AG04450 (cell line): ENCODE data around the gene CEP89. TPM values are rescaled to one million over a fixed set of nuclear protein-coding genes. Genes with fewer than 3 reads are reported as not detected.
"Not testable (repeated sequence)": the region's sequence is repeated elsewhere in the genome, so short reads cannot be mapped to it uniquely, and the experiment has no call there.

Experiments used
- CTCF ChIA-PET: fragments of 300-600, 350-600 bp; formaldehyde crosslinking; extraction: SDS; loops from one replicate; lab custom pipeline; 2022; ENCODE audit warnings: antibody characterized with exemption, inconsistent platforms; lab: Charles Lee
- POLR2A ChIA-PET: fragments of 350-600 bp; formaldehyde crosslinking; extraction: SDS; loops from one replicate; lab custom pipeline; 2021; ENCODE audit warnings: antibody characterized with exemption, inconsistent platforms; lab: Yijun Ruan, JAX
- DNase-seq: peaks from one replicate; pipeline ENCODE4 v3.0.0-alpha.2; 2011; ENCODE audit warnings: low read depth, low spot score
- H3K27ac ChIP-seq: one replicate; pipeline ENCODE4 v1.5.1; 2012; ENCODE audit warnings: low read depth, low read length, control low read depth
- H3K27me3 ChIP-seq: one replicate; pipeline ENCODE4 v1.6.0; 2012; ENCODE audit warnings: low read length; ENCODE audit not compliant: control insufficient read depth, insufficient read depth
- H3K4me3 ChIP-seq: 2 replicates; pipeline ENCODE4 v1.5.1; 2011; ENCODE audit warnings: mild to moderate bottlenecking, low read depth, low read length, control low read depth
- H3K9me3 ChIP-seq: 2 replicates; pipeline ENCODE4 v1.5.1; 2012; ENCODE audit warnings: low read length; ENCODE audit not compliant: control insufficient read depth, insufficient read depth
- polyA plus RNA-seq: library from polyadenylated mRNA; depleted of rRNA; stranded (reverse); fragments of >200 nt; gene quantifications from 2 replicates; pipeline ENCODE4 v1.2.3, GENCODE V29; 2011
- TF ChIP-seq, protein P1 (sequence below): IDR thresholded peaks from 2 replicates; pipeline ENCODE4 v1.5.1; 2011; ENCODE audit warnings: low read depth, low read length, control low read depth, inconsistent platforms

Gene CEP89
- polyA plus RNA-seq, 1 experiment, result 12.3 TPM

DNA sequence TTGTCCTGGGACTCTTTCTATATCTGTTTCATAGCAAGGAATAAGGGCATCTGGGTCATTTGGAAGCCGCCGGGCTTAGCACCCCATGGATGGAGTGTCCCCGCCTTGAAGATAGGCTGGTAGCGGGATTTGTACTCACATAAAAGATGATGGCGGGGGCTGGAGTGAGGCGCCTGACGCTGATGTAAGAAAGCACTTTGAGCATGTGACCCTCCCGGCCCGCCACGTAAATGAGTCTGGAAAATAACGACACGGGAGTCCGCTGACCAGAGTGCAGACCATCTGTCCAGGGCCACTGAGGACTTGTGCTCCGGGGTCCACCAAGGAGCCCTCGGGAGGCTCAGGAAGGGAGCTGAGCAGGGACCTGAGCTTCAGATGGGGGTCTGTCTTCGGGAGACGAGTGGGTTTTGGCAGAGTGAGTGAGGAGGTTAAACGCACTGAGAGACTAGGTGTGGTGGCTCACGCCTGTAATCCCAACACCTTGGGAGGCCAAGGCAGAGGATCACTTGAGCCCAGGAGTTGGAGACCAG, 128.0 kb downstream of the CEP89 start:
- TF ChIP-seq, protein P1, sequence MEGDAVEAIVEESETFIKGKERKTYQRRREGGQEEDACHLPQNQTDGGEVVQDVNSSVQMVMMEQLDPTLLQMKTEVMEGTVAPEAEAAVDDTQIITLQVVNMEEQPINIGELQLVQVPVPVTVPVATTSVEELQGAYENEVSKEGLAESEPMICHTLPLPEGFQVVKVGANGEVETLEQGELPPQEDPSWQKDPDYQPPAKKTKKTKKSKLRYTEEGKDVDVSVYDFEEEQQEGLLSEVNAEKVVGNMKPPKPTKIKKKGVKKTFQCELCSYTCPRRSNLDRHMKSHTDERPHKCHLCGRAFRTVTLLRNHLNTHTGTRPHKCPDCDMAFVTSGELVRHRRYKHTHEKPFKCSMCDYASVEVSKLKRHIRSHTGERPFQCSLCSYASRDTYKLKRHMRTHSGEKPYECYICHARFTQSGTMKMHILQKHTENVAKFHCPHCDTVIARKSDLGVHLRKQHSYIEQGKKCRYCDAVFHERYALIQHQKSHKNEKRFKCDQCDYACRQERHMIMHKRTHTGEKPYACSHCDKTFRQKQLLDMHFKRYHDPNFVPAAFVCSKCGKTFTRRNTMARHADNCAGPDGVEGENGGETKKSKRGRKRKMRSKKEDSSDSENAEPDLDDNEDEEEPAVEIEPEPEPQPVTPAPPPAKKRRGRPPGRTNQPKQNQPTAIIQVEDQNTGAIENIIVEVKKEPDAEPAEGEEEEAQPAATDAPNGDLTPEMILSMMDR, result no peak
- Histone ChIP-seq H3K27ac (no peak overlapping the region), H3K9me3 (no peaks in the 10 kb centered on the region), H3K4me3 (no peak overlapping the region), H3K27me3 (no peaks in the 10 kb centered on the region)
- ChIA-PET POLR2A (no interaction called here), CTCF (no interaction called here)
- DNase-seq, result no peak

DNA sequence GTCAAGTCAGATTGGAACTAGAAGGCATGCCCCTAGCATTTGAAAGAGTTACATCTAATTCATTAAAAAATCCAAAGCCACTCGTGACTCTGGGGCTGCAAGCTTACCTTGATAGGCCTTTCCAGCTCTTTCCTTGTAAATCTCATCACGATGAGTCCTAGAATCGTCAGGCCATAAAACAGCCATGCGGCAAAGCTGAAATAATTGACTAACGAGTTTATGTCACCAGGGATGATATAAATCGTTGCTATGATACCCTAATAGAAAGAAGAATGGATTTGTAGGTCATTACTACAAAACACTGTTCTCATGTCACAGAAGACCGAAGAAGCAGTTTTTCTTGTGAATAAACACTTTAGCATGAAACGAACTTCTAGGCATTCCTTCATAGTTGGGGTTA, 129.7 kb downstream of the CEP89 start:
- CTCF ChIA-PET, result no interaction called here
- DNase-seq, result no peak
- H3K9me3 ChIP-seq, result no peaks in the 10 kb centered on the region
- TF ChIP-seq, protein P1, result no peak
- H3K27me3 ChIP-seq, result no peaks in the 10 kb centered on the region
- no peak overlapping the region for H3K4me3 ChIP-seq
- no peak overlapping the region for H3K27ac ChIP-seq
- POLR2A ChIA-PET, result no interaction called here

DNA sequence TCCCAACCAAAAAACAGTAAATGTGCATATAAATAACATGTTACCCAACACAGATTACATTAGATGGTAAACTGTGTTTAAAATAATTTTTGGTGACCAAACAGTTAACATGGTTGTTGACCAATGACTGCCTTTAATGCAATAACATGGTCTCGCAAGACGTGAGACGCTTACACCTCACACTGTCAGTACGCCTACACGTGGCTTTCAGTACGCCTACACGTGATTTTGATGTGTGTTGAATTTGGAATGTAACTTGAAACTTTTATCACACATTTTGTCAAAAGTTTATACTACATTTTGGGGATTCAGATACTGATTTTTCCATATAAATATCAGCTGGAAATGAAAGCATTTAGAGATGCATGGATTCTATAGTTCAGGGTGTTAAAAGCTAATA, 134.2 kb downstream of the CEP89 start:
- Histone ChIP-seq H3K4me3 (no peak overlapping the region), H3K9me3 (no peaks in the 10 kb centered on the region), H3K27me3 (no peaks in the 10 kb centered on the region), H3K27ac (no peak overlapping the region)
- ChIA-PET POLR2A (no interaction called here), CTCF (no interaction called here)
- TF ChIP-seq, protein P1, result no peak
- DNase-seq, result no peak

DNA sequence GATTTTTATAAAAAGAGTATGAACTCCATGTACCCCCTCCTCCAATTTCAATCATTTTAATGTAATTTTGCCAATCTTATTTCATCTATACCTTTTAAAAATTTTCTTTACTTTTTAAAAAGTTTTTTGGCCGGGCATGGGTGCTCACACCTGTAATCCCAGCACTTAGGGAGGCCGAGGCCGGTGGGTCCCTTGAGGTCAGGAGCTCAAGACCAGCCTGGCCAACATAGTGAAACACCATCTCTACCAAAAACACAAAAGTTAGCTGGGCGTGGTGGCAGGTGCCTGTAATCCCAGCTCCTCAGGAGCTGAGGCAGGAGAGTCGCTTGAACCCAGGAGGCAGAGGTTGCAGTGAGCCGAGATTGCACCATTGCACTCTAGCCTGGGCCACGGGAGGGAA, 138.4 kb downstream of the CEP89 start:
- H3K9me3 ChIP-seq, CTCF ChIA-PET: not testable (repeated sequence)

DNA sequence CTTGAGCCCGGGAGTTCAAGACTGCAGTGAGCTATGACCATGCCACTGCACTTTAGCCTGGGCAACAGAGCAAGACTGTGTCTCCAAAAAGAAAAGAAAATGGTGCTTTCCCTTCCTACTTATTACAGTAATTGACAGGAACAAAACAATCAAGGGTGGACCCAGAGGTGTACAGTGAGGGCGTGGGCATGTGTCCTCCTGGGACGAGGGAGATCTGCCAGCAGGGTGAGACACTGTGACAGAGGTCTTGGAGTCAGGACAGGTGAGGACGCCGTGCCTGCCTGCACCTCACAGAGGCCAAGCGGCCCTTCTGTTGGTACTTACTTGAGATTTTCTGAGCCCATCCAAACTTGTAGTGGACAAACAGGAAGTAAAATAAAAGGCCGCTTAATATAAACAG, 138.9 kb downstream of the CEP89 start:
- H3K9me3 ChIP-seq, H3K27ac ChIP-seq, H3K4me3 ChIP-seq, CTCF ChIA-PET, H3K27me3 ChIP-seq, DNase-seq: not testable (repeated sequence)
- POLR2A ChIA-PET, result interaction anchor here (0.6 kb wide), 1 partner anchor 138 kb away, joined by 6 read pairs; no protein-coding TSS in a partner anchor

More for the DNA sequence above, 138.4 kb downstream of the CEP89 start:
- H3K4me3 ChIP-seq, DNase-seq, H3K27ac ChIP-seq, H3K27me3 ChIP-seq: not testable (repeated sequence)
- POLR2A ChIA-PET, result interaction anchor here (0.6 kb wide), 1 partner anchor 138 kb away, joined by 6 read pairs; no protein-coding TSS in a partner anchor

DNA sequence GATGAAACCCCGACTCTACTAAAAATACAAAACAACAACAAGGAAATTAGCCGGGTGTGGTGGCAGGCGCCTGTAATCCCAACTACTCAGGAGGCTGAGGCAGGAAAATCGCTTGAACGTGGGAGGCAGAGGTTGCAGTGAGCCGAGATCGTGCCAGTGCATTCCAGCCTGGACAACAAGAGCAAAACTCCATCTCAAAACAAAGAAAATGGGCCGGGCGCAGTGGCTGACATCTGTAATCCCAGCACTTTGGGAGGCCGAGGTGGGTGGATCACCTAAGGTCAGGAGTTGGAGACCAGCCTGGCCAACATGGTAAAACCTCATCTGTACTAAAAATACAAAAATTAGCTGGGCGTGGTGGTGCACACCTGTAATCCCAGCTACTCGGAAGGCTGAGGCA, 139.7 kb downstream of the CEP89 start:
- H3K4me3 ChIP-seq, H3K27ac ChIP-seq, H3K27me3 ChIP-seq, H3K9me3 ChIP-seq, DNase-seq, POLR2A ChIA-PET, CTCF ChIA-PET: not testable (repeated sequence)
